Cardiac fibroblast (primary cell): ENCODE results near the gene ESM1.

Experiments used
- DNase-seq, 2 donors: peaks; one replicate each; pipeline versions ENCODE4 v3.0.0 to v3.0.0-alpha.2; 2010; ENCODE audit warnings: low read depth in 2 of 2
- H3K4me3 ChIP-seq, 2 donors: replicated peaks in 1 of 2; 1 replicate in 1 of 2; 2 replicates in 1 of 2; pipeline ENCODE4 v1.5.1; 2011; ENCODE audit warnings: low read depth in 2 of 2, low read length in 2 of 2, mild to moderate bottlenecking in 2 of 2, moderate library complexity in 1 of 2
- CTCF ChIP-seq: IDR thresholded peaks from one replicate; pipeline ENCODE4 v1.5.1; 2011; ENCODE audit warnings: low read depth, mild to moderate bottlenecking, low read length, inconsistent platforms

The ESM1 gene, protein sequence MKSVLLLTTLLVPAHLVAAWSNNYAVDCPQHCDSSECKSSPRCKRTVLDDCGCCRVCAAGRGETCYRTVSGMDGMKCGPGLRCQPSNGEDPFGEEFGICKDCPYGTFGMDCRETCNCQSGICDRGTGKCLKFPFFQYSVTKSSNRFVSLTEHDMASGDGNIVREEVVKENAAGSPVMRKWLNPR

DNA sequence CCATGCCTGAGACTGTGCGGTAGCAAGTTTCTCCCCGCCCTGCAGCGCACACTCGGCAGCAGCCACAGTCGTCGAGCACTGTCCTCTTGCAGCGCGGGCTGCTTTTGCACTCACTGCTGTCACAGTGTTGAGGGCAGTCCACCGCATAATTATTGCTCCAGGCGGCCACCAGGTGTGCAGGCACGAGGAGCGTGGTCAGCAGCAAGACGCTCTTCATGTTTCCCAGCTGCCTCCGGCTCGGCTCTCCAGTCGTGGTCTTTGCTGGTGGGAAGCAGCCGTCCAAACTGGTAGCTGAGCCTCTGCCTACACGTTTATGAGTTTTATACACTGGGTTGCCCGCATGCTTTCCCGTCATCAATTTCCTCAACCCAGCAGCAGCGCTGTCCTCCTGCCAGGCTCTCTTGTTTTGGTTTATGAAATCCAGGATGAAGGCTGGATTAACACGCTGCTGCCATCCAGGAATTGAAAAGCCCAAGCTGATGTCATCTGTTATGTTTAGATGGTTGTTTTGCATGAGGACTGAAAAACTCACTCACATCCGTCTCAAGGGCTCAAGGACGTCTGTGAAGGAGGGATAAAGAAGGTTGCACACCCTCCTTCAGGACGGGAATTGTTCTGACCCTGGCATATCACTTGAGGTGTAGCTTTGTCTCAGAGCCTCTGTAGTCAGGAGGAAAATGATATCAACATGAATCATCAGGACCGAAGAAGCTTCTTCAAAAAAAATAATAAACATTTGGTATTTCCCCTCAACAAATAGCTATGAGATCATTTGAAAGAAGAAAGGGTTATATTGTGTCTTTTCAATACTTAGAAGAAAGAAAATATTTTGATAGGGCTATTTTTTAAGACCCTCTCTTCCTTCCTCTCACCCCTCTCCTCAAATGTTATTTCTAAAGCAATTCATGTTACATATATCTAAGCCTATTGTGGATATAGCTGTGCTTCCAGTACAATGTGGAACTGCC lies at the start of gene ESM1:
Gene ESM1 (minus strand): TSS at position 293 of the 968 bp plus-strand sequence. CDS start 76 bp downstream, at position 217.
- H3K4me3 ChIP-seq, result peak within 1 kb of the TSS; percentile 9 to 49
- no peak for TF ChIP-seq CTCF
- peak; percentile 52 to 85 for DNase-seq

GRCh38 chr5:55033568-55033967 lies 48.2 kb upstream of the ESM1 start:
- no peak for DNase-seq
- H3K4me3 ChIP-seq, result no peak overlapping the region

DNA sequence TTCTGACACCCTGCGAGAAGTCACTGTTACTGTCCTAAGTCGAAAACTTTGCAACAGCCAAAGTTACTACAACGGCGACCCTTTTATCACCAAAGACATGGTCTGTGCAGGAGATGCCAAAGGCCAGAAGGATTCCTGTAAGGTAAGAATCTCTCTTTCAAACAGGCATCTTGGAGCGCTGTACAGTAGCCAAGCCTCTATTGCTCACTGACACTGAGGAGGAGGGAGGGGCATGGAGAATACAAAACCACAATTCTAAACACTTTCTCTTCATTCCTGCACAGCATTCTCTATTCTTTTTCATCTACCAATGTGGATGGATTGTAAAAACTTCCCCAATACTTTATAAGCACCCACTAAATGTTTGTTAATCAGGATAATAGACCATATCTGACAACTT lies 46.1 kb upstream of the ESM1 start:
- no peak overlapping the region for H3K4me3 ChIP-seq
- TF ChIP-seq CTCF, result no peak
- DNase-seq, result no peak

More at GRCh38 chr5:55033568-55033967, 48.2 kb upstream of the ESM1 start:
- TF ChIP-seq CTCF, result no peak

GRCh38 chr5:55030676-55031369 lies 45.4 kb upstream of the ESM1 start:
- no peak overlapping the region for H3K4me3 ChIP-seq
- no peak for TF ChIP-seq CTCF
- DNase-seq, result no peak

DNA sequence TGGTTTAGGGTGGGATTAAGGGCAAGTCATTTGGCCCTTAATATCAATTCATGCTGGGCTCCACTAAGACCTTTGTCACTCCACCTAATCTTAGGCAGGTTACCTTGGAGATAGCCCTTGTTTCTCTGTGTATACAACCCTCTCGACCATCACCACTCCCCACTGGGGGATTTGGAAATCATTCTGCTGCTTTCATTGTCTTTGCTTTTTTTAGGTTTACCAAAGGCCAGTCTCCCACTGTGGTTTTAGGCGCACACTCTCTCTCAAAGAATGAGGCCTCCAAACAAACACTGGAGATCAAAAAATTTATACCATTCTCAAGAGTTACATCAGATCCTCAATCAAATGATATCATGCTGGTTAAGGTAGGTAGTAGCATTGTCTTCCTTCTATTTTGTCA lies 44.8 kb upstream of the ESM1 start:
- H3K4me3 ChIP-seq, result no peak overlapping the region
- DNase-seq, result no peak
- TF ChIP-seq CTCF, result no peak

DNA sequence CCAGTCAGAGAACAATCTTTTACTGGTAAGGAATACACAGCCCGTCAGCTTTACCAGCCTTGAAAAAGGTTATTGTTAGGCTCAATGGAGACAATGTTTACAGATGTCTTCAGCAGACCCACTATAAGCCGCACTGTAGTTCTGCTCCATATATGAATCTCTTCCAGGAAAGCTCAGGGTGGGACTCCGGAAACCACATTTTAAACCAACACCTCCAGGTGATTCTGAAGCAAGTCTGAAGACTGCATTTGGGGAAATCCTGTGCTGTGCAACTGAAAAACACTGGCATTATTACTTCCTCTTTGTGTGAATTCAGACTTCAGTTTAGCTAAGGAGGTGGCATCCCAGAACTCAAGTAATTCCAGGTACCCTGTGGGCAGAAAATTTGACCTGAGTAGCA lies 42.2 kb upstream of the ESM1 start:
- no peak for DNase-seq
- no peak overlapping the region for H3K4me3 ChIP-seq
- no peak for TF ChIP-seq CTCF
